Uterus (tissue), 4 donors: ENCODE results near the gene LHCGR. TPM values are rescaled to one million over a fixed set of nuclear protein-coding genes. Genes with fewer than 3 reads are reported as not detected.

Experiments
- DNase-seq, 2 donors: peaks; one replicate each; pipeline ENCODE4 v3.0.0-alpha.2; 2019 to 2020
- H3K27ac ChIP-seq, 2 donors: fragments of 200-600 bp; sonication (generic); 1 replicate in 1 of 2; 2 replicates in 1 of 2; pipeline ENCODE4 v1.5.1; 2016 to 2018
- H3K27me3 ChIP-seq, 2 donors: fragments of 200-600 bp; sonication (generic); one replicate each; pipeline ENCODE4 v1.5.1; 2018 to 2019; ENCODE audit warnings: control low read depth in 1 of 2
- H3K36me3 ChIP-seq, 2 donors: fragments of 200-600 bp; sonication (generic); one replicate each; pipeline ENCODE4 v1.5.1; 2019; ENCODE audit warnings: control low read depth in 1 of 2
- H3K4me1 ChIP-seq, 2 donors: fragments of 200-600 bp; sonication (generic); one replicate each; pipeline ENCODE4 v1.5.1; 2018 to 2019; ENCODE audit warnings: control low read depth in 1 of 2
- H3K4me3 ChIP-seq, 2 donors: fragments of 200-600 bp; sonication (generic); 1 replicate in 1 of 2; 2 replicates in 1 of 2; pipeline ENCODE4 v1.5.1; 2018 to 2019; ENCODE audit warnings: mild to moderate bottlenecking in 1 of 2
- H3K9me3 ChIP-seq, 2 donors: fragments of 200-600 bp; sonication (generic); one replicate each; pipeline ENCODE4 v1.5.1; 2019; ENCODE audit warnings: control low read depth in 1 of 2
- POLR2A ChIP-seq, 2 donors: fragments of 450-650 bp; IDR thresholded peaks; one replicate each; pipeline ENCODE4 v1.6.1; 2016; ENCODE audit warnings: antibody characterized with exemption in 2 of 2, mild to moderate bottlenecking in 1 of 2, moderate library complexity in 1 of 2
- intact Hi-C: fragments of 100-400 bp; cut with DNase I; formaldehyde crosslinking; loops from one replicate; pipeline ENCODE4 v1.15.1; 2023; ENCODE audit warnings: low total_unique reads
- total RNA-seq, 4 donors: library from RNA; depleted of rRNA in 3 of 4; stranded (reverse); fragments of >200 nt in 3 of 4; gene quantifications; one replicate each; pipeline versions ENCODE4 v1.1.0 to v1.2.4, GENCODE V29; 2014 to 2023
- TF ChIP-seq, protein P1 (sequence below), 4 experiments: fragments of 200-600 bp in 2 of 4; fragments of 450-650 bp in 2 of 4; sonication (generic) in 2 of 4; IDR thresholded peaks; one replicate each; pipeline ENCODE4 v1.5.1; 2016 to 2019; ENCODE audit warnings: antibody characterized with exemption in 4 of 4, mild to moderate bottlenecking in 2 of 4, moderate library complexity in 1 of 4
- donor health status: DM: yes; HTN: yes; CAD: no.

The LHCGR gene
- total RNA-seq, 4 donors from 2014 or later = 0.48 TPM; not detected in 3

DNA sequence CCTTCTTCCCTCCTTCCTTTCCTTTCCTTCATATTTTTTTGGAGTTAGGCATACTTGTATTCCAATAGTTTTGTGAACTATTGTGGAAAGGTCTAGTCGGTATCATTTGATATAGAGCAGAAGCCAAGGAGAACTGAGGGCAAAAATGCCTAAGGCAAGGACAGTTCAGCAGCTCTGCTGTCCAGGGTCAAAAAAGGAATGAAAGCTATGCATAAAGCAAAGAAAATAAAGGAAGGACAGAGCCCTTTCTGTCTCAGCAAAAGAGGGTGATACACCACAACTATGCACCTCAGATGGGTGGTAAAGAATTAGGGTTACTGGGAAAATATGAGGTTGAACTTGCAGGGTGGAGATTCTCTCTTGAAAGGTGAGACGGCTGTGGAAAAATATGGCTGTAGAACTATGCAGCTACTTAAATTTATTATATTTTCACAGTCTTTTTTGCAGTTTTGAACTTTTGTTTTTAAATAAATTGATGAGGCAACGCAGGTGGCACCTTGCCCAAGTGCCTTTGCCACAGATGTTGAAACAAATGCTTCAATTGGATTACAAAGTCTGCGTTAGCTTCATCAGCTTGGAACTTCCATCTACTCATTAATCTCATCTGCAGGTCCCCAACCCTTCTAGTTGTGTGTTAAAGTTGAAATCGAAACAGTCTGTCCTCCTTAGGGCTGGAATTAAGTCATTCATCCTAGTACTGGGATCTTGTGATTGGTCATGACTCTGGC is 20.8 kb downstream of the LHCGR start:
- DNase-seq = no peak
- H3K36me3 ChIP-seq = no peaks in the 10 kb centered on the region
- intact Hi-C loops = no loop called here
- H3K4me3 ChIP-seq = no peak overlapping the region
- H3K4me1 ChIP-seq = no peaks in the 10 kb centered on the region
- no peak for TF ChIP-seq POLR2A (IDR thresholded peaks at IDR 0.05)
- TF ChIP-seq, protein P1, sequence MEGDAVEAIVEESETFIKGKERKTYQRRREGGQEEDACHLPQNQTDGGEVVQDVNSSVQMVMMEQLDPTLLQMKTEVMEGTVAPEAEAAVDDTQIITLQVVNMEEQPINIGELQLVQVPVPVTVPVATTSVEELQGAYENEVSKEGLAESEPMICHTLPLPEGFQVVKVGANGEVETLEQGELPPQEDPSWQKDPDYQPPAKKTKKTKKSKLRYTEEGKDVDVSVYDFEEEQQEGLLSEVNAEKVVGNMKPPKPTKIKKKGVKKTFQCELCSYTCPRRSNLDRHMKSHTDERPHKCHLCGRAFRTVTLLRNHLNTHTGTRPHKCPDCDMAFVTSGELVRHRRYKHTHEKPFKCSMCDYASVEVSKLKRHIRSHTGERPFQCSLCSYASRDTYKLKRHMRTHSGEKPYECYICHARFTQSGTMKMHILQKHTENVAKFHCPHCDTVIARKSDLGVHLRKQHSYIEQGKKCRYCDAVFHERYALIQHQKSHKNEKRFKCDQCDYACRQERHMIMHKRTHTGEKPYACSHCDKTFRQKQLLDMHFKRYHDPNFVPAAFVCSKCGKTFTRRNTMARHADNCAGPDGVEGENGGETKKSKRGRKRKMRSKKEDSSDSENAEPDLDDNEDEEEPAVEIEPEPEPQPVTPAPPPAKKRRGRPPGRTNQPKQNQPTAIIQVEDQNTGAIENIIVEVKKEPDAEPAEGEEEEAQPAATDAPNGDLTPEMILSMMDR (IDR thresholded peaks at IDR 0.05) = no peak
- H3K27ac ChIP-seq = no peak overlapping the region
- H3K27me3 ChIP-seq = no peaks in the 10 kb centered on the region
- no peaks in the 10 kb centered on the region for H3K9me3 ChIP-seq

DNA sequence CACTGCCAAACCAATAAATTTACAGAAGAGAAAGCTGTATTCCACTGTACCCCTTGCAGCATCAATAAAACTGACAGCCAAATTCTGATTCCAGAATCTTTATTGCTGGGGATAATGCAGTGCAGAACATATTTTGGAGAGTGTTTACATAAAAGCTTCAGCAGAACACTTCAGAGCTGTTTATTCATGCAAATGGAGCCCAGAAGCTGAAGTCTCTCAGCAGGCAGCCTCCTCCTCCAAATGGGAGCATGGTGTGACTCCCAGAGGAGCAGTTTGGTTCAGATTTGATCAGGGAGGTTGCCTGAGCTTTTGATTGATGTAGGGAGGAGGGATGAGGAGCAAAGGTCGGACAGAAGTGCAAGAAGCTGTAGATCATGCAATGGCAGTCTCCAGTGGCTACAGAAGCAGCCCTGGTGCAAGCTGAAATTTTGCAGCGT is 22.4 kb downstream of the LHCGR start:
- H3K9me3 ChIP-seq = no peaks in the 10 kb centered on the region
- no peak overlapping the region for H3K27ac ChIP-seq
- DNase-seq = no peak
- no peak overlapping the region for H3K4me3 ChIP-seq
- intact Hi-C loops = no loop called here
- no peaks in the 10 kb centered on the region for H3K4me1 ChIP-seq
- no peaks in the 10 kb centered on the region for H3K27me3 ChIP-seq
- TF ChIP-seq POLR2A (IDR thresholded peaks at IDR 0.05) = no peak
- TF ChIP-seq, protein P1 (IDR thresholded peaks at IDR 0.05) = no peak
- H3K36me3 ChIP-seq = no peaks in the 10 kb centered on the region

DNA sequence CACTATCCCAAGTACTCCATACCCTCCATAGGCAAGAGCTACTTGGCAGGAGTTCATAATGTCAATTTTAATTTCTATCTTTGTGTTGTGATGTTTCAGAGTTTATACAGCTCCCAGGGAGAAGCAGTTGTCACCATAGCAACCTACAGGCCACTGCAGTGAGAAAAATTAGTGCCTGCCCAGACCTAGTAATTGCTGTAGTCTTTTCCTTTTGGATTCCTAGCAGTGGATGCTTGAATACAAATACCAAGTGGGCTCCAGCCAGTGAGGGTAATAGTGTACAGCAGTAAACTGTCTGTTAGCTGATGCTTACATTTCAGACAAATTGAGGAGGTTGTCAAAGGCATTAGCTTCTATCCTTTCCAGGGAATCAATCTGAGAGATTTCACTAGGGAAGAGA is 26.7 kb downstream of the LHCGR start:
- TF ChIP-seq POLR2A (IDR thresholded peaks at IDR 0.05) = no peak
- TF ChIP-seq, protein P1 (IDR thresholded peaks at IDR 0.05) = no peak
- H3K27ac ChIP-seq = no peak overlapping the region
- DNase-seq = no peak
- intact Hi-C loops = no loop called here
- no peaks in the 10 kb centered on the region for H3K9me3 ChIP-seq
- H3K36me3 ChIP-seq = no peaks in the 10 kb centered on the region
- no peaks in the 10 kb centered on the region for H3K27me3 ChIP-seq
- no peak overlapping the region for H3K4me3 ChIP-seq
- H3K4me1 ChIP-seq = no peaks in the 10 kb centered on the region

DNA sequence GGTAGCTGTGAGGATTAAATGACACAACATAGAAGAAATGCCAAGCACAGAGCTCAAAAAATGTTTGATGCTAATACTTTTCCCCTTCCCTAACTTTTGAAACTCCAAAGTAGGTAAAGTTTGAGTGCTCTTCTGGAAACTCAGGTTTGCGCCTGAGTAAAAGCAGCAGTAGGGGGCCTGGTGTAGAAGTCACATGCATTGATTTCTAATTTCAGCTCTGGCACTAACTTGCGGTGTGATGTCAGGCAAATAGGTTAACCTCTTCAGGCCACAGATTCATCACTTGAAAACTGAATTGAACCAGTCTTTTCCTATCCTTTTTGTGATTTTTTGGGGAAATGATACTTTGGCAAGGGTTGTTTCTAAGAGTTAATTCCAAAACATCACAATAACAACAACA is 27.2 kb downstream of the LHCGR start:
- intact Hi-C loops = no loop called here
- Histone ChIP-seq H3K9me3 (no peaks in the 10 kb centered on the region), H3K27me3 (no peaks in the 10 kb centered on the region), H3K4me3 (no peak overlapping the region), H3K27ac (no peak overlapping the region), H3K4me1 (no peaks in the 10 kb centered on the region), H3K36me3 (no peaks in the 10 kb centered on the region)
- DNase-seq = no peak
- no peak for TF ChIP-seq POLR2A (IDR thresholded peaks at IDR 0.05)
- TF ChIP-seq, protein P1 (IDR thresholded peaks at IDR 0.05) = no peak

DNA sequence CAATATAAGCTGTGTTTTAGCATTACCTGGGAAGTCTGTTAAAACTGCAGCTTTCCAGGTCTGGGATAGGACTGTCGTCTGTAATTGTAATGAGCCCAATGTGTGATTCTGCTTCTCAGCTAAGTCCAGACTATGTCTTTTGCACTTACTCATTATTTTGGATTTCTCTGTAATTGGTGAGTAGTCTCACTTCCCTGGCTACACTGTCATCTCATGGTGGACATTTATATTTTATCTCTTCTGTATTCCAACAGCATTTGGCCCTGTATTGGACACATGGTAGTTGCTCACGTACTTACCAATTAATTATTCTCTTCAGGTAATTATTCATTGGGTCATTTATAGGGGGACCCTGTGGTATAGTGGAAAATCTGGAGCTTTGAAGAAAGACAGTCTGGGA is 28.0 kb downstream of the LHCGR start:
- no peaks in the 10 kb centered on the region for H3K36me3 ChIP-seq
- H3K4me3 ChIP-seq = no peak overlapping the region
- DNase-seq = no peak
- no peaks in the 10 kb centered on the region for H3K27me3 ChIP-seq
- TF ChIP-seq POLR2A (IDR thresholded peaks at IDR 0.05) = no peak
- TF ChIP-seq, protein P1 (IDR thresholded peaks at IDR 0.05) = peak in 1 of 4 experiments; percentile 26
- H3K27ac ChIP-seq = no peak overlapping the region
- no peaks in the 10 kb centered on the region for H3K9me3 ChIP-seq
- intact Hi-C loops = no loop called here
- H3K4me1 ChIP-seq = no peaks in the 10 kb centered on the region
